HG03571 (cell line): ENCODE data around the gene TNS3.

Source experiments
- ATAC-seq: cut with Tn5 transposase; IDR thresholded peaks from one replicate; pipeline ENCODE4 v1.9.1; 2021; ENCODE audit not compliant: unreplicated experiment

TNS3 gene

DNA sequence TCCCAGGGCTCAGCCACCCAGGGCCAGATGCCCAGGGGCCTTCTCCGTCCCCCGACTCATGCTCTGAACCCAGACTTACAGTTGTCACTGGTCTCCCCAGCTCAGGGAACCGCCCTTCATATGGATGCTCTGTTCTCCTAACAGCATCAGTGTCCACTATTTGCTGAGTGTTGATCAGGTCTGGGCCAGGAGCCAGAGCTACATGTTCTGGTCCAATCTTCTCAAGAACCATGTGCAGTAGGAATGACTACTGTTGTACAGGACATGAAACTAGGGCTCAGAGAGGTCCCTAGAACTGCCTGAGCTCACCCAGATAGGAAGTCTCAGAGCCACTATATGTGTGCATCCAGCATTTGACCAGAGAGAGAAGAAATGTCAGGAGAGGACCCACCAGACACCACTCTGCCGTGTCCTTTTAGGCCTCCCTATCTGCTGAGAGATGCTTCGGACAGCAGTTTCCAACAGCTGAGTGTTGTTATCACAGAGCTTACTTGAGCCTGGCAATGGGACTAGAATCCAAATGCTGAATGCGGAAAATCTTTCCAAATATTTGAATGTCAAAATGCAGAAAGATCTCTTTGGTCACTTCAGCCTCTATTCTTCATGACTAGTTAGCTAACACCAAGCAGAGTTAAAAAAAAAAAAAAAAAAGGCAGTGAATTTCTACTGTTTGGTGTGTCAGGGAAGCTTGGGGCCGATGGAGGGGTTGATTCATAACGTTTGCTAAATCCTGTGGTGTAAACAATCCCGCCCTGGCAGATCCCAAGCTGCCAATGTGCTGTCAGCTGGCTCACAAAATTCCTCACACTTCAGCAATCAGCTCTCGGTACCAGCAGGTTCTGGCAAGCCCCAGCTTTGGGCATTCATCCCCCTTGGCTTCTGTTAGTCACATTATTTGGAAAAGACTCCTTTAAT, 246.1 kb downstream of the TNS3 start:
- ATAC-seq: no peak

DNA sequence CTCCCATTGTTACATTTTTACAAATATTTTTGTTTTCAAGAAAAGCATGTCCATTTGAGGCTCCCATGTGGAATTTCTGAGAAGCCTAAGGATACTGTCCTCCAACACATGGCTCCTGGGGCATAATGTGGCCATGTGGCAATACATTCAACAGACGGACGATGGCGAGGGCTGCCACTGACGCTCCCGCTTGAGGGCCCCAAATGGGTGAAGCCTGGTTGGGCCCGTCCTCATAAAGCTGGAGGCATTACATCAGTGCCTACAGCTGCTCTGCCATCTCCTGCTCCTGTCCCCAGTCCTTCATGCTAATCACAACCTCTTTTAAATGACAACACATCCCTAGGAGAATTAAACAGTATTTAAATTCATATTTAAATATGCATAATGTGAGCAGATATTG, 246.8 kb downstream of the TNS3 start:
- no peak for ATAC-seq

- no peak for ATAC-seq
These were observed 248.0 kb downstream of the TNS3 start for GRCh38 chr7:47333959-47334358.

GRCh38 chr7:47333554-47333887, 248.4 kb downstream of the TNS3 start:
- no peak for ATAC-seq

- ATAC-seq: no peak
These were observed 249.0 kb downstream of the TNS3 start for GRCh38 chr7:47332681-47333553.

DNA sequence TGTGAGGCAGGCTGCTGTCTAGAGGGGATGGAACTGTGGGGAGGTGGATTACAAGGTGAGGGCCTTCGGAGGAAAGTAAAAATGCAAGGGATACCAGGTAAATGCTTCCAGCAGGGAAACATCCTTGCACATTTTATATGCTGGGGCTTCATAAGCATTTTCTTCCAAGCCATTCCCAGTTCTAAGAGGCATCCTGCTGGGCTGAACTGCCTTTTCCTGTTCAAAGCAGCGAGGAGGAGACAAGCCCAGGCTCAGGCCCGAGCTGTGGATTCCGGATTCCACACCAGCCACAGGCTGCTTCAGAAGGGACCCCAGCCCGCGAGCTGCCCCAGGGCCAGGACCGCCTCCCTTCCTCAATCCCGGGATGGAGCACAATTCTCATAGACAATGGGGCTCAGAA, 249.7 kb downstream of the TNS3 start:
- ATAC-seq: no peak

GRCh38 chr7:47331179-47331565, 250.7 kb downstream of the TNS3 start:
- no peak for ATAC-seq

GRCh38 chr7:47330561-47331178, 251.2 kb downstream of the TNS3 start:
- ATAC-seq: no peak

DNA sequence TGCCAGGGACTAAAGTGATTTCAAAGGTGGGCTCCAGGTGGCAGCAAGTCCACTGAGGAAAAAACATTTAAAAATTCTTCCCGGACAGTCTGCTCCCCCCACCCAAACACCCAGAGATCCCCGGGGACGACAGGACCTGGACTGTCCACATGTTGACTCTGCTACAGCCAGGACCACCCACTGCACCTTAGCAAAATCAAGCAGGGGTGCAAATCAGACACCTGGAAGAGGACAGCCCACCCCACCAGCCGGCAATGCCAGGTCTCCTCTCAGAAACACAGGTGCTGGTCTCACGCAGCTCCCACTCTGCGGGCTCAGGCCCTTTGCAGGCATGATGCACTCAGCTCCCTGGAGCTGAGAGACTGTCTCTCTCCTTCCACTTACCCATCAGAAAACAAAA, 251.9 kb downstream of the TNS3 start:
- no peak for ATAC-seq

DNA sequence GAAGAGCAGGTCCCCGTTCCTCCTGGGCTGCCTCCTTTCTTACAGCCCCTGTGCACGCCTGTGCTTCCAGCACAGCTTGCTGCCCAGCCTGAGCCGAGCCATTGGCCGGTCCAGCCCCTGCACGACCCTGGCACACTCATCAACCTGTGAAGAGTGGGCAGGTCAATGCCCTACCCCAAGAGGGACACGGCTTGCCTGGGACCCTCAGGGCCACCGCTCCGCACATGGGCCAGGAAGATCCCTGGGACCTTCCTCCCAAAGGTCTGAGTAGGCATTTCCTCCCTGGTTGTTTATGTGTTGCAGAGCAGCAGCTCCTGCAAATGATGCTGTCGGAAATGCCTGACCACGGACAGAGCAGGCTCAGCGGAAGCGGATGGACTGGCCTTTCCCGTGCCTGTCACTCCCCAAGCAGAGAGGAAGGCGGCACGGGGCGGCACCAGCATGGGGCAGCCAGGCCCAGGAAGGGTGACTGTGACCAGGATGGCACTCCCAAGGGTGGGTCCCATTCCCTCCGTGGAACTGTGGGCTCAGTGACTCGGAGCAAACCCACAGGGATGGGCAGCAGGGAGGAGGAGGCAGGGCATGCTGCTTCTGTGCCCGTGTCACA, 252.5 kb downstream of the TNS3 start:
- ATAC-seq: no peak

- no peak for ATAC-seq
These were observed 253.3 kb downstream of the TNS3 start for GRCh38 chr7:47328392-47329319.

- ATAC-seq: no peak
These were observed 254.1 kb downstream of the TNS3 start for GRCh38 chr7:47327698-47328391.

- no peak for ATAC-seq
These were observed 254.6 kb downstream of the TNS3 start for GRCh38 chr7:47327346-47327697.

DNA sequence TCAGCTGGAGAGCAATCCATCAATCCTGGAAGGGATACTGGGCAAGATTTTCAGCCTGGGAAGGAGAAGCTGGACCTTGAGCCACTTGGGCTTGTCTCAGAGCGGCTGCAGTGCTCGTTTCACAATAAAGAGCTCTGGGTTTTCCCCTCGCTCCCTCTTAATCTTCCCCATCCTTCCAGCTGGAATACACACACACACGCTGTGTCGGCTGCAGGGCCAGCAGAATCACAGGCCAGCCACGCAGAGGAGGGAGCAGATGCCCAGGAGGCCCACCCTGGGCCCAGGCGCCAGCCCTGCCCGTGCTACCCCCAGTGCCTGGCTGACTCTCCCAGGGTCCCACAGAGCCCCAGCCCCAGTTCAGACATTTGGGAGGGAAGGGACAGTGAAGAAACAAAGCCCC, 255.1 kb downstream of the TNS3 start:
- no peak for ATAC-seq

DNA sequence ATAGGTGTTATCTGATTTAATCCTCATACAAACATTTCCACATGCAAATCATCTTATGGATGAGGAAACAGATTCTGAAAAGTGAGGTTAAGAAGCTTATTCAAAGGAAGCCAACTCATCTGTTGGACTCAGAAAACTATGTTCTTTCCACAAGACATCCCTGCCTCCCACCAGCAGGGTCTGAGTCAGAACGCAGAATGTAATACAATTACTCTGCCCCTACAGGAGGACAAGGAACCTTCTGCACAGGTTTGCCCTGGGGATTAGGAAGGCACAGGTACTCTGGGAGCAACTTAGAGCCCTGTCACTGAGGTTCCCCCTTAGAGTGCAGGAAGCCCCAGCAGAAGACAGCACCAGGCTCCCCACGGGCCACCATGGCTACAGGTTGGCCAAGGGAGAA, 255.7 kb downstream of the TNS3 start:
- no peak for ATAC-seq

- no peak for ATAC-seq
These were observed 256.6 kb downstream of the TNS3 start for GRCh38 chr7:47325337-47325736.

DNA sequence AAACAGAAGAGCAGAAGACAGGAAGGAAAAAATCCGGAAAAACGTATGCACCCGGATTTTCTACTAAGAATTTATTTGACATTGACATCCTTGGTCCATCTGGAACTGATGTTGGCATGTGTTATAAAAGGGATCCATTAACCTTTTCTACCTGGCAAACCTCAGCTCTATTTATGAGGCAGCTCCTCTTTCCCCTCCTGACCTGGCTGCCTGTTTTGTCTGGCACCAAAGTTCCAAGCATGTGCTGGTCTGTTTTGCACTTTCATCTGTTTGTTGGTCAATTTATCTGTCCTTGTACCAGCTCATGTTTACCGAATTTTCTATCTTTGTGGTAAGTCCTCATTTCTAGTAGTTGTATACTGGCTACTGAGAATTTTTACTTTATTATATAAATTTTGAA, 258.0 kb downstream of the TNS3 start:
- ATAC-seq: no peak

- no peak for ATAC-seq
These were observed 259.2 kb downstream of the TNS3 start for GRCh38 chr7:47322731-47323130.

- ATAC-seq: no peak
These were observed 261.6 kb downstream of the TNS3 start for GRCh38 chr7:47320296-47320695.
